ENCODE results near the gene OMP. TPM values are rescaled to one million over a fixed set of nuclear protein-coding genes. Genes with fewer than 3 reads are reported as not detected.

The OMP gene
- total RNA-seq, 2 donors from 2014 or later, result not detected

GRCh38 chr11:77072851-77073327 lies 29.8 kb upstream of the OMP start:
- Mint-ChIP-seq H3K36me3 (ENCODE audit: insufficient read depth in 2 of 2) (no peaks in the 10 kb centered on the region), H3K9me3 (no peaks in the 10 kb centered on the region), H3K4me3 (no peak overlapping the region), H3K27me3 (ENCODE audit: low read depth) (no peaks in the 10 kb centered on the region), H3K4me1 (ENCODE audit: low read depth) (peaks cover 19% of the 10 kb centered on the region), H3K27ac (no peak overlapping the region)
- ATAC-seq (replicated peaks in 1 of 2) (peak; percentile 72), DNase-seq (peak; percentile 26 to 47)

GRCh38 chr11:77073328-77074001 lies 29.2 kb upstream of the OMP start:
- Mint-ChIP-seq H3K4me3 (no peak overlapping the region), H3K36me3 (ENCODE audit: insufficient read depth in 2 of 2) (no peaks in the 10 kb centered on the region), H3K4me1 (ENCODE audit: low read depth) (peaks cover 19% of the 10 kb centered on the region), H3K9me3 (no peaks in the 10 kb centered on the region), H3K27me3 (ENCODE audit: low read depth) (no peaks in the 10 kb centered on the region), H3K27ac (no peak overlapping the region)
- DNase-seq (no peak), ATAC-seq (replicated peaks in 1 of 2) (peak; percentile 41 to 58)

GRCh38 chr11:77074205-77074604 lies 28.4 kb upstream of the OMP start:
- Mint-ChIP-seq H3K4me1 (ENCODE audit: low read depth) (peaks cover 19% of the 10 kb centered on the region), H3K9me3 (peaks cover 3 to 4% of the 10 kb centered on the region in 2 donors), H3K4me3 (no peak overlapping the region), H3K27ac (no peak overlapping the region), H3K36me3 (ENCODE audit: insufficient read depth in 2 of 2) (peaks cover 0 to 3% of the 10 kb centered on the region in 2 donors), H3K27me3 (ENCODE audit: low read depth) (no peaks in the 10 kb centered on the region)
- ATAC-seq (replicated peaks in 1 of 2), result no peak
- no peak for DNase-seq

- no peak for DNase-seq
- peaks cover 3 to 4% of the 10 kb centered on the region in 2 donors for H3K9me3 Mint-ChIP-seq
- ATAC-seq (replicated peaks in 1 of 2), result no peak
These were observed 27.9 kb upstream of the OMP start for GRCh38 chr11:77074626-77075221.

GRCh38 chr11:77075425-77075905 lies 27.2 kb upstream of the OMP start:
- Mint-ChIP-seq H3K4me3 (no peak overlapping the region), H3K36me3 (ENCODE audit: insufficient read depth in 2 of 2) (peaks cover 0 to 3% of the 10 kb centered on the region in 2 donors), H3K9me3 (peaks cover 3 to 6% of the 10 kb centered on the region in 2 donors), H3K4me1 (ENCODE audit: low read depth) (peaks cover 19% of the 10 kb centered on the region), H3K27me3 (ENCODE audit: low read depth) (no peaks in the 10 kb centered on the region), H3K27ac (no peak overlapping the region)
- ATAC-seq (replicated peaks in 1 of 2) (no peak), DNase-seq (no peak)

More at GRCh38 chr11:77074626-77075221, 27.9 kb upstream of the OMP start:
- H3K4me1 Mint-ChIP-seq (ENCODE audit: low read depth), result peaks cover 19% of the 10 kb centered on the region
- no peak overlapping the region for H3K27ac Mint-ChIP-seq
- H3K4me3 Mint-ChIP-seq, result no peak overlapping the region
- H3K36me3 Mint-ChIP-seq (ENCODE audit: insufficient read depth in 2 of 2), result peaks cover 0 to 3% of the 10 kb centered on the region in 2 donors
- no peaks in the 10 kb centered on the region for H3K27me3 Mint-ChIP-seq (ENCODE audit: low read depth)

- Mint-ChIP-seq H3K27ac (no peak overlapping the region), H3K36me3 (ENCODE audit: insufficient read depth in 2 of 2) (peaks cover 0 to 3% of the 10 kb centered on the region in 2 donors), H3K4me1 (ENCODE audit: low read depth) (peaks cover 15% of the 10 kb centered on the region), H3K27me3 (ENCODE audit: low read depth) (no peaks in the 10 kb centered on the region), H3K9me3 (peaks cover 3 to 6% of the 10 kb centered on the region in 2 donors), H3K4me3 (no peak overlapping the region)
- no peak for DNase-seq
- no peak for ATAC-seq (replicated peaks in 1 of 2)
These were observed 23.0 kb upstream of the OMP start for GRCh38 chr11:77079666-77080065.

GRCh38 chr11:77080643-77081210 lies 21.9 kb upstream of the OMP start:
- Mint-ChIP-seq H3K36me3 (ENCODE audit: insufficient read depth in 2 of 2) (peaks cover 0 to 3% of the 10 kb centered on the region in 2 donors), H3K27me3 (ENCODE audit: low read depth) (no peaks in the 10 kb centered on the region), H3K9me3 (peaks cover 3 to 6% of the 10 kb centered on the region in 2 donors), H3K27ac (no peak overlapping the region), H3K4me1 (ENCODE audit: low read depth) (peaks cover 15% of the 10 kb centered on the region), H3K4me3 (no peak overlapping the region)
- DNase-seq, result no peak
- ATAC-seq (replicated peaks in 1 of 2), result no peak

GRCh38 chr11:77081381-77081851 lies 21.2 kb upstream of the OMP start:
- Mint-ChIP-seq H3K4me1 (ENCODE audit: low read depth) (peaks cover 15% of the 10 kb centered on the region), H3K36me3 (ENCODE audit: insufficient read depth in 2 of 2) (peaks cover 0 to 3% of the 10 kb centered on the region in 2 donors), H3K4me3 (no peak overlapping the region), H3K27ac (no peak overlapping the region), H3K27me3 (ENCODE audit: low read depth) (no peaks in the 10 kb centered on the region), H3K9me3 (peaks cover 3 to 6% of the 10 kb centered on the region in 2 donors)
- no peak for DNase-seq
- no peak for ATAC-seq (replicated peaks in 1 of 2)

- DNase-seq (no peak), ATAC-seq (replicated peaks in 1 of 2) (peak; percentile 20 to 28)
- H3K4me1 Mint-ChIP-seq (ENCODE audit: low read depth), result peaks cover 15% of the 10 kb centered on the region
- H3K27me3 Mint-ChIP-seq (ENCODE audit: low read depth), result no peaks in the 10 kb centered on the region
- H3K27ac Mint-ChIP-seq, result peak overlapping the region; percentile 90
- H3K36me3 Mint-ChIP-seq (ENCODE audit: insufficient read depth in 2 of 2), result peaks cover 0 to 3% of the 10 kb centered on the region in 2 donors
- H3K9me3 Mint-ChIP-seq, result peaks cover 3 to 6% of the 10 kb centered on the region in 2 donors
- H3K4me3 Mint-ChIP-seq, result peak overlapping the region; percentile 58 to 73
These were observed 20.4 kb upstream of the OMP start for GRCh38 chr11:77081976-77082836.

- H3K4me1 Mint-ChIP-seq (ENCODE audit: low read depth), result peaks cover 15% of the 10 kb centered on the region
- no peaks in the 10 kb centered on the region for H3K27me3 Mint-ChIP-seq (ENCODE audit: low read depth)
- DNase-seq (peak; percentile 49 to 52), ATAC-seq (replicated peaks in 1 of 2) (peak; percentile 74 to 87)
- H3K4me3 Mint-ChIP-seq, result peak overlapping the region; percentile 58 to 73
- H3K9me3 Mint-ChIP-seq, result peaks cover 3 to 6% of the 10 kb centered on the region in 2 donors
- H3K27ac Mint-ChIP-seq, result peak overlapping the region; percentile 90
- peaks cover 0 to 3% of the 10 kb centered on the region in 2 donors for H3K36me3 Mint-ChIP-seq (ENCODE audit: insufficient read depth in 2 of 2)
These were observed 19.6 kb upstream of the OMP start for GRCh38 chr11:77082838-77083565.

GRCh38 chr11:77083566-77084245 lies 18.9 kb upstream of the OMP start:
- H3K4me1 Mint-ChIP-seq (ENCODE audit: low read depth), result peaks cover 15% of the 10 kb centered on the region
- H3K36me3 Mint-ChIP-seq (ENCODE audit: insufficient read depth in 2 of 2), result peaks cover 0 to 2% of the 10 kb centered on the region in 2 donors
- no peak for ATAC-seq (replicated peaks in 1 of 2)
- DNase-seq, result no peak
- H3K9me3 Mint-ChIP-seq, result peaks cover 1 to 6% of the 10 kb centered on the region in 2 donors
- no peak overlapping the region for H3K4me3 Mint-ChIP-seq
- H3K27ac Mint-ChIP-seq, result no peak overlapping the region
- H3K27me3 Mint-ChIP-seq (ENCODE audit: low read depth), result no peaks in the 10 kb centered on the region

Data from activated T-cell treated with anti-CD3 and anti-CD28 coated beads, Interleukin-2, amount 50 U/mL, for 72 hours (primary cell).